ENCODE data around the gene AUH.
"Not testable (repeated sequence)": the region's sequence is repeated elsewhere in the genome, so short reads cannot be mapped to it uniquely, and the experiment has no call there.

Gene AUH

DNA sequence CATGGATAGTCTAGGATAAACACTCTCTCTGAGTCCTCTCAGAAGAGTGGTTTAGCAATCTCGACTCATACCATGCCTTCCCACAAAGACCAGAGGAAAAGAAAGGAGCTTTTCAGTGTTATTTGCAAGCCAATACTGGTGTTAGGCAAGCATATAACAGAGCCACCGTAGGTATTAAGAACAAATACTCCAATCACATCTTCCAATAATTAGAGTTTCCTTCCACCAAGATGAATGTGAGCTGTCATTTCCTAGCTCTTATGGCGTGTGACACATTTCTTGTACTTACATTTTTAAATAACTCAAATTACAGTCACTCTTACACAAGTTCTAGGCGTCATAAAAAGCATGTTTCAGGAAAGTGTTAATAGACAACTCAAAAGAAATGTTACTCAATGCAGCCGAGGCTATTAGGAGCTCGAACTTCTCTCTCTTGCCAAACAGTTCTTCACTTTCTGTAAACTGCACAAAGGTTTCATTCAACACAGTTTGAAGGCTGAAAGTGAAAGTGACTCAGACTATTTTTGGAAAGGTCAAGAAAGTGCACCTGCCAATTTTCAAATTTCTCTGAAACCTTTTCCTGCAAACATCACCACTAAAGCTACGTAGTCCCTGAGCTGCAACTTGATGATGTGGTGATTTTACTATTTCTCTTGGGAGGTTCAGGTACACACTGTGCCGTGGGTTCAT is 153.8 kb downstream of the AUH start:
- no peak for DNase-seq (ENCODE audit: low spot score)

DNA sequence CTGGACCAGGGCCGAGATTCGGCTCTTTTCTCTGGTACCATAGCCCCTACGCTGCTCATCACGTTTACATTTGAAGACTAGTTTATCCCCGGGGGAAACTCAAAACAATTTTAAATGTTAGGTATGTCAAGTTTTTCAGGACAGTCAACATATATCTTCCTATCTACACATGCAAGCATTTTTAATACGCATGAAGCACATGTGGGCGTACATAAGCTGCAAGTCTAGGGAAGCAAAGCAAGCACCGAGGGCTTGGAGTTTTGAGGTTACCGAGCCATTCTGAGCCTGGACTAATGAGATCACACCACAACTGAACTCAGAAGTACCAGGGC is 154.4 kb downstream of the AUH start:
- DNase-seq (ENCODE audit: low spot score) = no peak

DNA sequence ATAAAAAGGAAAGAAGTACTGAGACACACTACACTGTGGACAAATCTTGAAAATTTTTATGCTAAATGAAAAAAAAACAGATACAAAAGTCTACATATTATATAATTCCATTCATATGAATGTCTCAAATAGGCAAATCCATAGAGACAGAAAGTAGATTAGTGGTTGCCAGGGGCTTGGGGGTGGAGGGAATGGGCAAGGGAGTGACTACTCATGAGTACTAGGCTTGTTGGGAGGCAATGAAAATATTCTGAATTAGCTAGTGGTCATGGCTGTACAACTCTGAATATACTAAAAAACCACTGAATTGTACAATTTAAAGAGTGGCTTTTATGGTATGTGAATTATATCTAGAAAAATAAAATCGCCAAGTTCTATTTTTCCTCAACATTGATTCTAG is 154.9 kb downstream of the AUH start:
- no peak for DNase-seq (ENCODE audit: low spot score)

DNA sequence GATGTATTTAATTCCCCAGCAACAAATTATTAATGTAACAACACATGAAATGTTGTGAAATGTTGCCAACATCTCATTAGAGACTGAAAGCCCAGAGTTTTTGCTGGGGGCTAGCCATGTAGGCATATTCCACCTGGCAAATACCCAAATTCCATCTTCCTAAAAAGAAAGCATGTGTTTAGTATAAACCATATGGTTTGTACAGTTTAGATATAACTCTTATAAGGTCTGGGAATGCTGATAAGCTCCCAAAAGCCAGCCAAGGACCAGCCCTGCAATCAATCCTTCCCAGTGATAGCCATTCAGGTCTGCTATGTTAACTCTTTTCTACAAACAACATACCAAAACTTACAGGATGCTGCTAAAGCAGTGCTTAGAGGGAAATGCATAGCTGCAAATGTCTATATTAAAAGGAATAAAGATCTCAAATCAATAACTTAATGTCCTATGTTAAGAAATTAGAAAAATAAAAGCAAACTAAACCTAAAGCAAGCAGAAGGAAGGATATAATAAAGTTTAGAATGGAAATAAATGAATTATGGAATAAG is 158.9 kb downstream of the AUH start:
- DNase-seq (ENCODE audit: low spot score) = no peak

DNA sequence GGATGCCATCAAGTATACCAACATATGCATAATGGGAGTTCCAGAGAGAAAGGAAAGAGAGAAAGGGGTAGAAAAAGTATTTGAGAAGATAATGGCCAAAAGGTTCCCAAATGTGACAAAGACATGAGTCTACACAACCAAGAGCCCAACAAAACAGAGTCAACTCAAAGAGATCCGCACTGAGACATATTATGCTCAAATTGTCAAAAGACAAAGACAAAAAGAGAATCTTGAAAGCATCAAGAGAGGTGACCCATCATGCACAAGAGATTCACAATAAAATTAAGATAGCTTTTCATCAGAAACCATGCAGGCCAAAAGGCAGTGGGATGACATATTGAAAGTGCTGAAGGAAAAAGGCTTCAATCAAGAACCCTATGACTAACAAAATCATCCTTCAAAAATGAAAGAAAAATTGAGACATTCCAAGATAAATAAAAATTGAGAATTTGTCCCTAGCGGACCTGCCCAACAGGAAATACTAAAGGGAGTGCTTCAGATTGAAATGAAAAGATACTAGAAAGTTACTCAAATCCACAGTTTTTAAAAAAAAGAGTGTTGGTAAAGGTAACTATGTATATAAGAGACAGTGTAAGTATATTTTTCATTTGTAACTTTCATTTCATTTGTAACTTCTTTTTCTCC is 160.9 kb downstream of the AUH start:
- no peak for DNase-seq (ENCODE audit: low spot score)

DNA sequence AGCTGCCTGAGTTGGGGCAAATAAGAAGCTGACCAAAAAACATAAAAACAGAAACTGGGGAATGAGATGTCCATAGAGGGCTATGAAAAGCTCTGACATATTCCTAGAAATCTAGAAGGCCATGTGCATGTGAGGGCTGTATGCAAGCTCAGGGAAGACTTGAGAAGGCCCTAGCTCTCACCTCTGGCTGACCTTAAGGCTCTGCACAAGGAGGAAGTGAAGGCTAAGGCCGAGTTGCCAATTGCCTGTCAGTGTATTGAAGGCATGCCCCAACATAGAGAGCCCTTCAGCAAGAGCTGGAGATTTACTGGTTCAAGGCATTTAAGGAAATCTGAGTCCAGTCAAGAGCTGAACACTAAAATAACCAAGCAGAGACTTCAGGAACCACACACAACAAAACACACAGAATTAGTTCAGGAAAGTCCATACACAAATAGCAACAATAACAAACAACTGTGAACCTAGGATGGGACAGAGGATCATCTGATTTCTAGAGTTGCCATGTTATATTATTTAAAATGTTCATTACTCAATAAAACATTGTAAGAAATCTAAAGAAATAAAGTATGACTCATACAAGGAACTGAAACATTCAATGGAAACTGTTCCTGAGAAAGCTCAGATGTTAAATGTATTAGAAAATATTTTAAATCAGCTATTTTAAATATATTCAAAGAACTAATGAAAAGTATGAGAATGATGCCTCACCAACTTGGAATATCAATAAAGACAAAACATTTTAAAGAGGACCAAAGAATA is 161.8 kb downstream of the AUH start:
- no peak for DNase-seq (ENCODE audit: low spot score)

DNA sequence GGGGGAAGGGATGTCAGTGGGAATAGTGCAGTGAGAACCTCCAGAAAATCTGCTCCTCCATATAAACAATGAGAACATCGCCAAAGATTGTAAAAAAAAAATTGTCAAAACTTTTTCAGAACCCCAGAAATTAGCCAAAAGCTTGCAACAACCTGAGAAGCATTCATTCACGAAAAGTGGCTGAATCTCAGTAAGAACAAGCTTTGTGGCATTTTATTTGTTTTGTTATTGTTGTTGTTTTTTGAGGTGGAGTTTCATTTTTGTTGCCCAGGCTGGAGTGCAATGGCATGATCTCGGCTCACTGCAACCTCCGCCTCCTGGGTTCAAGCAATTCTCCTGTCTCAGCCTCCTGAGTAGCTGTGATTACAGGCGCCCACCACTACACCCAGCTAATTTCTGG is 162.8 kb downstream of the AUH start:
- DNase-seq (ENCODE audit: low spot score) = not testable (repeated sequence)

DNA sequence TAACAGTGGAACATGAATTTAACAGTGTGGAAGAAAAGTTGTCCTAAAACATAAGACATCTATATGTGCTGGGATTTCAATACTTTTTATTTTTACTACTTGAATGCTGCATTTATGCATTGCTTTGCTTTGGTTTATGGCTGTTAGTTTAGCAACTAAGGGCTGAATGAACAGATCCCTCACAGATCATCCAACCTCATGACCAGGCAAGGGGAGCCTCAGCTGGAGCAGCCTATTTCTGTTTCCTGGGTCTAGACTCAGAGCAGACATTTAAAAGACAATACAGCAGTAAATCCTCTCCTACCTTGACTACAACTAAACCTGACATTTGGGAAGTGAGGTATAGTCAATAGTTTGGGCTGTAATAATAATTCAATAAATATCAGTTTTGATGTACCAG is 163.3 kb downstream of the AUH start:
- DNase-seq (ENCODE audit: low spot score) = no peak

DNA sequence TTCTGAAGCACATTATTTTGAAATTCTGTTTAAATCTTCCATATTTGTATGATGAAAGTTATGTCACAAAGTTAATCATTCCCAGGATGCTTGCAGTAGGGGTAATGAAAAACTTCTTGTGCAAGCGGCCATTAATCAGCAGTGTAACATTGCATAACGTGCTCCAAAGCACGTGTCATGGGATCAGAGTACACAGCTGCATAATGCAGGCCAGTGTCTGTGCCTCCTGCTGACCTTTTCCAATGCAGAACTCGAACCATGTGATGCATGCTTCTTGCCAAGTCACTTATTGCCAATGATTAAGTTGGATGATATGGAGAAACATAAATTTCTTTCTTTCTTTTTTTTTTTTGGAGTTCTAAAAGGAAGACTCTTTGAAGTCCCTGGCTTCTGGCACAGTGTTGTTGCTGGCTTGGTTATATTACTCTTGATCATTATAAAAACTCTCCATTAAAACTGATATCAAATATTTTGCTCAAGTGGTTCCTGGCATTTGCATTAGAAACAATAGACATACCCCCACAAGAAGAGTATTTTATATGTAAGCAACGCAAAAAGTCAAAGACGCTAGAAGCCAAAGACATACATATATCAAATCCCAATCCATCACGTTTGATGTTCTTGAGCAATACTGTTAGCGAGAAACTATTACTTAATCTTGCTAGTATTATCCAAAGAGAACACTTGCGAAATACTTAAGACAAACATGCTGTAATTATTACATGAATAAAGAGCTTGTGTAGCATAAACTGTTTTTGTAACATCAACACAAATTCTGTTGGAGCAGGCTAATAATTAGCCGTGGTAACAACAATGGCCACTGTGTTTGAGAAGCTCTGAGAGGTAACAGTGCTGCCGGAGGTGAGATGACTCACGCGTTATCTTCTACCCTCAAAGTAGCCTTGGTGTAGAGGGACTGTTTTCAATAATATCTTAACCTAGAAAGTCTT is 164.2 kb downstream of the AUH start:
- no peak for DNase-seq (ENCODE audit: low spot score)

DNA sequence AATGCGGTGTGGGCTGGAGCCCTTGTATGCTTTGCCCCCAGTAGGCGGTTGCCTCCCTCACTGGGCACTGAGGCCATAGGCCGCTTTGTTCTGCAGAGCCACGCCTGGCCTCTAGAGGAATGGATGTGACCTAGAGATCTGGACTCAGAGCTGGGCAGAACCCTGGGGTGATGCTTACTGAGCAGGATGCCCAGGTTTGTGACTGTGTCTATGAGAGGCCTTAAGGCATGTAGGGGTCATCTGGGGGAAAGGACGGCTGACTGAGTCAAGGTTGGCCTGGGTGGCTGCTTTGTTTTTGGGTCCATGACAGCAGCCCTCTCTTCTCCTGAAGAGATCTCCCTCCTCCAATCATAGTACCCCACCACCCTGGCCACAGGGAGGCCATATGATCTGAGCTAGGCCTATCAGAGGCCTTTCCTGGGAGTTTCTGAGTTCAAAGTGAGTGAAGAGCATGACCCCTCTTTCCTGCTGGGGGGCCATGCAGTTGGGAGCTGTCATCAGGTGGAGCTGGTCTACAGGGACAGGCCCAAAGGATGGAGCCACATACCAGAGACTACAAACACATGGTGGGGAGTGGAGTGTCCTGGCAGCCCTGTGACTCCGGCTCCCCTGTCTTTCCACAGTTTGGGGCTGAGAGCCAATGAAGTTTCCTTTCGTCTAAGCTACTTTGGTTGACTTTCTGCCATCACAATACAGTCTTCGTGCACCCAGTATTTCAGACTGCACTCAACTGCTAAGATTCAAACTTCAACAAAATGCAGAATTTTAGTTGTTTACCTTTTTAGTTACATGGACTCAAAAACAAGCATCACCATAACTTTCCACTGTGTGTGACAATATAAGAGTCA is 165.4 kb downstream of the AUH start:
- no peak for DNase-seq (ENCODE audit: low spot score)

DNA sequence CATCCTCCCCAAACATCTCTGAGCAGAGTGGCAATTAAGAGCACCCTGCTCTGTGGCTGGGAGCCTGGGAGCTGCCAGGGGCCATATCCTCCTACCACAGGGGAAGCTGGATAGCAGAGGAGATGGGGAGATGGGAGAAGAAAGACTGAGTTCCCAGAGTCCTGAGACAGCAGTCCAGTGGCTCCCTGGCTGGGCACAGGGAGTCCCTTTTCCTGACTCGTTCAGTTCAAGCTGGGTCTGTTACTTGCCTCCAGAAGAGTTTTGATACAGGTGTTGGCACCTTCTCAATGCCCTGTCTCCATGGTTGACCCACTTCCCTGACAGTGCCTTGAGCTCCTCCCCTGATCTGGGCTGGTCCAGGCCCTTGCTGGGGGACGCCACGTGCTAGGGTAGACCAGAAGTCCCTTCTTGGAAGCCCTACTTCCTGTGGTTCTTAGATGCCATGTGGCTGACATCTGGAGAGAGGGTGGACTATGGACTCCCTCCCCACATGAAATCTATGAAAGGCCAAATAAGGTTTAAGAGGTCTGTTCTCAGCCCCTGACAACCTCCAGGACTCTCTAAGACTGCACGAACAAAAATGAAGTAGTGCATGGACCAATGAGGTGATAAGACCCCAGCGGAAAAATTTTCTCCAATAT is 166.2 kb downstream of the AUH start:
- no peak for DNase-seq (ENCODE audit: low spot score)

DNA sequence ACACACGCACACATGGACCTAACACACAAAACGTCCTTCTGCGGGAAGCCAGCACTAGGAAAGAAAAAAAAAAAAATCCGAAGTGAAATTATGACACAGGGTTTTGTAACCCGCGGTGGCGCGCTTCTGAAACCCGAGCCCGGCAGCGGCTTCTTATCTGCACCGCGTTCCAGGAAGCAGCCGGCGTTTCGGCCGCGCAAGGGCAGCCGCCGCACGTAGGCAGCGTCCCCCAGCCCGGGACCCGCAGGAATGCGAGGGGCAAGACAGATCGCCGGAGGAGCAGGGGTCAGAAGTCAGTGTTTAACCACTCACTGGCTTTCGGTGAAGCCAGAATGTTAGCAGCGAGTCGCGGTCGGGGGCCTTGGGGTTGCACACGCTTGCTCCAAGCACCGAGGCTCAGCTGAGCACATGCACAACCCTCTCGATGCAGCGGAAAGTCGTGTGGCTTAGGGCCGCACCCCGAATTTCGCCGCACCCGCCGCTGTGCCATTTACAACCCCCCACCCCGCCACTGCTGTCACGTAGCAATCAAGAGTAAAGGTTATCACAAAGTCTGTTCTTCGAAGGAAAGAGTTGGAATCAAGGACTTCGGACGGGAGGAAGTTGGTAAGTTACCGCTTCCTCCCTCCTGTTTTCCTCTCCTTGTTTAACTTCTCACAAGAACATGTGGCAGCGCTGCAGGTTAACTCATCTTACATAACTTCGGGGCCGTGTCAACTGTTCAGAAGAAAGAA is 167.9 kb downstream of the AUH start:
- peak; percentile 82 for DNase-seq (ENCODE audit: low spot score)

DNA sequence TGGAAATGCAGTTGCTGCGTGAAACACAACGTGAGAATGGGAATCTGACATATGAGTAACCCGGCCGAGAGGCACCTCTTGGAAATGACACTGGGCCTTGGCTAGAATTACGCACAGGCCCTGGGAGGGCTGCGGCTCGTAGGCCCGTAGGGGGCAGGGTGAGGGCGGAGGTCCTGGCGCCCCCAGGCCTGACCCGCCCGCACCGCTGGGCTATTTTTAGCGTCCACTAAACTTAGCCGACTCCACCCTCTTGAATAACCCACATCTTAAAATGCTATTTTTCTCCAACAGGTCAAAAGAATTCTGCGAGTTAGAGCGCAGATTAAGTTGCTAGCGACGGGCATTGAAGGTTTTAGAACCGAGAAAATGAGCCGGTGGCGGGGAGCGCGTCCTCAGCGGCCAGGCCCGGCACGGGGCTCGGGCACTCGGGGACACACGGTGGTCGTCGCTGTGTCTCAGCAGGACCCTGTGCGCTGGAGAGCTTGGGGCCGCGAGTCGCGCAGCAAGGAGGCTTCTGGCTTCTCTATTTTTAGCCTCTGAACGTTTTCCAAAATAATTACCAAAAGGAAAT is 168.5 kb downstream of the AUH start:
- DNase-seq (ENCODE audit: low spot score) = peak; percentile 99

DNA sequence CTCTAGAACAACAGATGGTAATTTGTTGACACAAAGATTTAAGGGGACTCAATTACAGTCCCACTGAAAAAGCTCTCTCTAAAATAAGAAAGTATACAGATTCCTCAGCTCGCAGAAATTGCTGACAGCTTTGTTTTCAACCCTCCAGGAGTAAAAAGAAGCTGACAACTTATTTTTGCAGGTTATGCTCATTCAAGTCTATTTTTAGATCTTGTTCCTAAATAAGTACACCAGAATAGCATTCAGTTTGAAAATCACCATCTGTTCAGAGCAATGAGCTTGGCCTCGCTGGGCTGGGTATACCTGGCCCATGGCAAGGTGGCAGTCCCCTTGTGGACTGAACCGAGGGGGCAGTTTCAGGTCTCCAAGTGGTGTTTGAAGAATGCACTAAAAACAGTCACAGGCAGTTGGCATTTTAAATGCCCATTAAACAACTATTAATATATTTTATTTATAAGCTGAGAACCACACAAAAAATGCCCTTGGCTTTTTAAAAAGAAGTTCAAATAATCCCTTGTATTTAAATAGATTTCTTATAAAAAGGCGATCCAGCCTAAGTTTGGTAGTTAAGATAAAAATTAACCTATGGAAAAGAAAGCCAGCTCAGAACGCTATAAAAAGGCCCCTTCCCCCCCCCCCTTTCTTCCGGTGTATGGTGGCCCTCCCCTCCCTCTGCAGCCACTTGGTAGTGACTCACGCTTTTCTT is 169.2 kb downstream of the AUH start:
- DNase-seq (ENCODE audit: low spot score) = no peak

DNA sequence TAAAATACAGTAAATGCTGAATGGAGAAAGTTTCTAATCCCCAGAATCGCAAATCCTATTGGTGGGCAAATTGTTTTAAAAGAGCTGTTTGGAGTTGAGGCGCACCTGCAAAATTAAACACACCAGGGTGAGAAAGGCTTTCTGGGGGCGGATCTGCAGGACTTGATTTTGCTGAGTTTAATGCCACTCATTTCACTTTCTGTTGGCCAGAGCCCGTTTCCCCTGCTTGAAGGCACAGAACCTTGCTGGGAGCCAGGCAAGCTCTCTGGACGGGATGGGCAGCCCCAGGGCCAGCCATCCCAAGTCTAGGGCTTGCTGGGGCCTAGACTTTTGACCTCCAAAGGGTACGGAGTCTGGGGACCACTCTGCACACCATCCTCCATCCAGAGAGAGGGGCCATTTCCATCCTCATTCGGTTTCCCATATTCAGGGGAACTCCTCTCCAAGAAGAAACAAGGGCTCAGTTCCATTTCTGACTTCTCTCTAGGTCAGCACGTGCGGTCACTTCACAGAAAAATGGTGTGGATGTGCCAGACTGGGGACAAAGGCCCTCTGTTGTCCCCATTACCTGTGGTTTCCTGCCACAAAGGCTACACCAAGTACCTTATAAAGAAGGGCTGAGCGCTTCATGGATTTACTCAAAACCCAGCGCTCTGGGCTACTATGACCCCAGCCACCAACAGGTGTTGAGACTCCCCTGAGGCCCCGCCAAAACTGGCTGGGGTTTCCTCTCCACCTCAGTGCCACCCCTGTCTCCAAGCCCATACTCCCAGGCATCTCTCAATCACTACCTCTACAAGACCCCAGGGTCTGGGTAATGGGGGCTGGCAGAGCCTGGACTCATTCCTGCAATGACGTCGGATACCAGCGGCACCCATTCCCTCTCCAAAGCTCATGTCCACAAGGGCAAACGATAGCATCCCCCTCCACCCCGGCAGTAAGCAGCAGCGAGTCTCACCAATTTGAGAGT is 170.0 kb downstream of the AUH start:
- no peak for DNase-seq (ENCODE audit: low spot score)

DNA sequence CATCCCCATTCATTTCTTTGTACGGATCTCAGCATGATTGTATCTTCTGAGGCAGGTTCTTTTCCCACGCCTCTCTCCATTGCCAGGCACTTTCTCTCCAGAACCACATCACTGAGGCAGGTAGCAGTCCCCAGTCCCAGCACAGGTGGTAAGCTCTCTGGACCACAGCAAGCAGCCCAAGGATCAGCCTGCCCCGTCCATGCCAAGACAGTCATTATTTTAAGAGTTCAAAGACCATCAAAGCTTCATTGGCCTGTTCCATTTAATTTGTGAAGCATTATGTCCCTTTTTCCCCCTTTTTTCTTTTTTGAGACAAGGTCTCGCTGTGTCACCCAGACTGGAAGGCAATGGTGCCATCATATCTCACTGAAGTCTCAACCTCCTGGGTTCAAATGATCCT is 171.7 kb downstream of the AUH start:
- no peak for DNase-seq (ENCODE audit: low spot score)

DNA sequence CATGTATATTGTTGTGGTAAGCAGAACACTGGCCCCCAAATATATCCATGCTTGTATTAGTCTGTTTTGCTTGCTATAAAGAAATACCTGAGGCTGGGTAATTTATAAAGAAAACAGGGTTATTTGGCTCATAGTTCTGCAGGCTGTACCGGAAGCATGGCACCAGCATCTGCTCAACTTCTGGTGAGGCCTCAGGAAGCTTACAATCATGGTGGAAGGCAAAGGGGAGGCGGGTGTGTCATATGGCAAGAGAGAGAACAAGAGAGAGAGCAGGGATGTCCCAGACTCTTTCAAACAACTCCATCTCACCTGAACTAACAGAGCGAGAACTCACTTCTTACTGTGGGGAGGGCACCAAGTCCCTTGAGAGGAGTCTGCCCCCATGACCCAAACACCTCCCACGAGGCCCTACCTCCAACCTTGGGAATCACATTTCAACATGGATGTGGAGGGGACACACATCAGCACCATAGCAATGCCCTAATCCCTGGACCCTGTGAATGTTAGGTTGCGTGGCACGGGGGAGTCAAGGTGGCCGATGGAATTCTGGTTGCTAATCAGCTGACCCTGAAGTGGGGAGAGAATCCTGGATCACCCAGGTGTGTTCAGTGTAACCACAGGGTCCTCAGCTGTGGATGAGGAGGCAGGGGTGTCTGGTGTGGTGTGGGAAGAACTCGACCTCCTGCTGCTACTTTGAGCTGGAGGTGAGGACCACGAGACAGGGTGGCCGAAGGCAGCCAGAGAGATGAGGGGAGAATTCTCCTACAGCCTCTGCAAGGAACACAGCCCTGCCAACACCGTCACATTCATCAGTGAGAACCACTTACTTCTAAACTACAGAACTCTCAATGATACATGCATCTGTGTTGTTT is 172.8 kb downstream of the AUH start:
- no peak for DNase-seq (ENCODE audit: low spot score)

Measured in kidney capillary endothelial cell (primary cell).